Transverse colon (tissue), 3 donors: ENCODE data around the gene GTF3C4.

ENCODE experiments used
- CTCF ChIP-seq, 5 experiments: fragments of 200-600 bp in 3 of 5; fragments of 450-650 bp in 2 of 5; sonication (generic) in 3 of 5; IDR thresholded peaks; 1 replicate in 2 of 5; 2 replicates in 3 of 5; pipeline ENCODE4 v1.5.1; 2016 to 2017; ENCODE audit warnings: antibody characterized with exemption in 5 of 5, inconsistent platforms in 3 of 5, mild to moderate bottlenecking in 2 of 5, moderate library complexity in 1 of 5
- EP300 ChIP-seq: sonication (generic); formaldehyde crosslinking; IDR thresholded peaks from one replicate; pipeline ENCODE4 v1.6.1; 2017; ENCODE audit warnings: antibody characterized with exemption, low read depth

- TF ChIP-seq CTCF (IDR thresholded peaks at IDR 0.05) = no peak
- no peak for TF ChIP-seq EP300
Measured at GRCh38 chr9:132627594-132627993, 42.7 kb upstream of the GTF3C4 start.
